Hepatic stellate cell (primary cell): ENCODE data around the gene NES.

Experiments
- DNase-seq: peaks from one replicate; pipeline ENCODE4 v3.0.0; 2011; ENCODE audit warnings: low spot score

The NES gene

DNA sequence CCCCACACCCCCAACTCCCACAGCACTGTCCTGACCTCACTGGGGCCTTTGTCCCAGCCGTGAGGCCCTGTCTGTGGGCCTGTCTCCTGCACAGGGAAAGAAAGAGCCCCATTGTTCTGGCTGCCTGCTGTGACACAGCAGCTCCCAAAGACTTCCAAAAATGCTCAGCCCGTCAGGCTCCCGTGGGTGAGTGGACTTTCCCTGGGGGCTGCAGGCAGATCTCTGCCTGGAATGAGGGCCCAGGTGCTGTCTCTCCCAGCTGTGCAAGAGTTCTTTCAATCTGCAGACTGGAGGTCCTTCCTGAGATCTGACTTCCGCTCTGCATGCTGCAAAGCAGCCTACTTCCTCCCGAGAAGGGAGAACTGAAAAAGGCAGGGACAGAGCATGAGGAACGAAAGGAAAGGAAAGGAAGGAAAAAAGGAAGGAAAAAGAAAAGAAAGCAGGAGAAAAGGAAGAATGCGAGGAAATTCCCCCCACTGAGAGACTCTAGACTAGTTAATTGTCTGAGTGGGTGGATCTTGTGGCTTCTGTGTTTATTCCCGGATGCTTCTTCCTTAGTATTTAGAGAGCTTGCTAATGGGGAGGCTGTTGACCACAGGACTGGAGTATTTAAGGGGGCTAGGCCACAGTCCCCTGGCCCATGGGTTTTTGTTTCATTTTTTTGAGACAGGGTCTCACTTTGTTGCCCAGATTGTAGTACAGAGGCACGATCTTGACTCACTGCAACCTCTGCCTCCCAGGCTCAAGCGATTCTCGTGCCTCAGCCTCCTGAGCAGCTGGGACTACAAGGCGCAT lies 15.0 kb downstream of the NES start:
- no peak for DNase-seq

DNA sequence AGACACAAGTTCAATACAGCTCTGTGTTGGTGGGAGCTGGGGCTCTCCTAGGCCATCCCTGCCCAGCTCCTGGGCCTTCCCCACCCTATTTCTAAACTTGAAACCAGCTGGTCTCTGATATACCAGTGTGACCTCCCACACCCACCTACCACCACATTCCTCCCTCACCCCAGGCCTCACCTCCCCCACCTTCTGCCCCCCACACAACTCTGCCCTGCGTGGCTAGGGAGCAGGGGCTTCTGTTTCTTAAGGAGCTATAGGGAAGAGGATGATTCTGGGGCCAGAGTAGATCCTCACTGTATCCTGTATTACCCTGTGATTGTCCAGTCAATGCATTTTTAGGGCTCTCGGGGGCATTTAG lies 16.5 kb downstream of the NES start:
- DNase-seq = no peak

DNA sequence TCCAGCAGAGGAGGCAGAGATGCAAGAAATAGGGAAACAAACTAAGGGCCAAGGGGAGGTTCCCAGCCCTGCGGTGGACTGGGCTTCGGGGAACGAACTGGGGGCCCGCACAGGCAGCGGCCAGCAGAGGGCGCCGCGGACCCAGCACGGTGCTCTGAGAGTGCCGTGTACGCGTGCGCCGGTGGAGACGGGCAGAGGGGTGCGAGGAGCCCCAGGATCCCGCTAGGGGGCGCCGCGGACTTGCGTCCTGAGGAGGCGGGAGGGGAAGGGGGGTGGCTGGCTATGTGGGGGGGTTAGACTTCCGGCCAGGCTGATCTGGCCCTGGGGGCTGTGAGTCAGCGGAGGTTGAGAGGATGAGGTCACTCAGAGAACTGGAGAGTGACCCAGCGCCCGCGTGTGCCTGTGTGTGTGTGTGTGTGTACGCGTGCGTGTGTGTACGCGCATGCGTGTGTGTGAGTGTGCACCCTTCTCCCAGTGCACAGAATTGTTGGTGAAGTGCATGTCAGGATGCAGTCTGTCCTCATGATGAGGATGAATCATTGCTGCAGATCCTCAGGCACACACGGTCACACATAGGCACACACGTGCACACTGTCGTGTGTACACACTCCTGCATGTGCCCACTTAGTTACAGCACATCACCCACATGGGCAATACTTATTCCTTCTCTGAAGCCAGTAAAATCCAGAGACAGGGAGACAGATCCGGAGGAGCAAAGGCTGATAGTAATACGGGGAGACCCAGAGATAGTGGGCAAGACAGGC lies 17.0 kb downstream of the NES start:
- DNase-seq = peak; percentile 100

DNA sequence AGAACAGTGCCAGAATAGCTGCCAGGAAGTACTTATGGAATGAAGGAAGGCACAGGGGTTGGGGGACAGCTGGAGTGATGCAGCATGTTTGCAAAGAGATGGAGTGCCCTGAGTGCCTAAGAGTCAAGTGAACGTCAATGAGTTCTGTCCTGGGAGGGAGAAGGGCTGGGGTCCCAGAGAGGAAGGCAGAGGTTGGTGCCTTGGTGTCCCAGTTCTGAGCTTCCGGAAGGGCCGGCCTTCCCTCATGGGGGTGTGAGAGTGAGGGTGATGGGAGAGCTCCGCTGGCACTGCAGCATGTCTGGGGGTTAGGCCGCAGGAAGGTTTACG lies 17.6 kb downstream of the NES start:
- no peak for DNase-seq

DNA sequence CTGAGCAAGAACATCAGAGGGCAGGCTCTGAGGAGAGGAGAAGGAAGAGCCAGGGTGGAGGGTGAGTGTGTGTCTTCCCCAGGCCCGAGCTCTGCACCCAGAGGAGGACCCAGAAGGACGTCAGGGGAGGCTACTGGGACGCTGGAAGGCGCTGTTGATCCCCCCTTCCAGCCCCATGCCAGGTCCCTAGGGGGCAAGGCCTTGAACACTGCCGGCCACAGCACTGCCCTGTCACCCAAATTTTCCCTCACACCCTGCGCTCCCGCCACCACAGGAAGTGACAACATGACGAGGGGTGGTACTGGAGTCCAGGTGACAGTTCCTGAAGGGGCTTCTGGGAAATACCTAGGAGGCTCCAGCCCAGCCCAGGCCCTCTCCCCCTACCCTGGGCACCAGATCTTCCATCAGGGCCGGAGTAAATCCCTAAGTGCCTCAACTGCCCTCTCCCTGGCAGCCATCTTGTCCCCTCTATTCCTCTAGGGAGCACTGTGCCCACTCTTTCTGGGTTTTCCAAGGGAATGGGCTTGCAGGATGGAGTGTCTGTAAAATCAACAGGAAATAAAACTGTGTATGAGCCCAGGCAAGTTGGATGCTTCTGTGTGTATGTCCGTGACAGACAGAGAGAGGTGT lies 18.1 kb downstream of the NES start:
- DNase-seq = no peak

DNA sequence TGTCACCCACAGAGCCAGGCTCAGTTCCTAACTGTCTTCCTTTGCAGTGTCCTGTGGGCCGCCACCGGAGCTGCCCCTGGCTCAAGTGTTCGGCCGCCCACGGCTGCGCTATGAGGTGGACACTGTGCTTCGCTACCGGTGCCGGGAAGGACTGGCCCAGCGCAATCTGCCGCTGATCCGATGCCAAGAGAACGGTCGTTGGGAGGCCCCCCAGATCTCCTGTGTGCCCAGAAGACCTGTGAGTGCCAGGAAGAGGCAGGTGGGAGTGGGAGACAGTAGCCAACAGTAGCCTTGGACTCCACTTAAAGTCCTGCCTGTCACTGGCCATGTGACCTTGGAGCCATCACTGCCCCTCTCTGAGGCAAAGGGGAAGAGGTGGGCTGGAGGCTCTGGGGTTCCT lies 18.7 kb downstream of the NES start:
- no peak for DNase-seq

DNA sequence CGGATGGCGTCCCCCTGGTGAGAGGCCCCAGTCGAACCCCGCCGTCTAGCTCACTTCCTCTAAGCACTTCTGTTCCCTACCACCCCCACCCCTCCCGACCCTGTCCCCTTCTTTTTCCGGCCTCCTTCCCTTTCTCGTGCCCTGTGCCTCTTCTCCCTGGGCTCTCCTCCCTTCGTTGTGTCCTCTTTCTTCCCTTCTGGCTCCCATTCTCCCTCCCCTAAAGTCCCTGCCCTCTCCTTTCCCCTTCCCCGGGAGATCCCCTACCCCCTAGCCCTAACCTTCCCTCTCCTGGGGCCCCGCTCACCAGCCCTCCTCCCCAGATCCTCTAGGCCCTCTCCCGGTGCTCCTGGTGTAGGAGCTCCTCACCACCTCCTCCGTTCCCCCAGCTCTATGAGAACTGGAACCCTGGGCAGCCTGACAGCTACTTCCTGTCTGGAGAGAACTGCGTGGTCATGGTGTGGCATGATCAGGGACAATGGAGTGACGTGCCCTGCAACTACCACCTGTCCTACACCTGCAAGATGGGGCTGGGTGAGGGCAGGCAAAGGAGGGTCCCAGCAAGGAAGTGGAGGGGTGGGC lies 19.4 kb downstream of the NES start:
- no peak for DNase-seq

DNA sequence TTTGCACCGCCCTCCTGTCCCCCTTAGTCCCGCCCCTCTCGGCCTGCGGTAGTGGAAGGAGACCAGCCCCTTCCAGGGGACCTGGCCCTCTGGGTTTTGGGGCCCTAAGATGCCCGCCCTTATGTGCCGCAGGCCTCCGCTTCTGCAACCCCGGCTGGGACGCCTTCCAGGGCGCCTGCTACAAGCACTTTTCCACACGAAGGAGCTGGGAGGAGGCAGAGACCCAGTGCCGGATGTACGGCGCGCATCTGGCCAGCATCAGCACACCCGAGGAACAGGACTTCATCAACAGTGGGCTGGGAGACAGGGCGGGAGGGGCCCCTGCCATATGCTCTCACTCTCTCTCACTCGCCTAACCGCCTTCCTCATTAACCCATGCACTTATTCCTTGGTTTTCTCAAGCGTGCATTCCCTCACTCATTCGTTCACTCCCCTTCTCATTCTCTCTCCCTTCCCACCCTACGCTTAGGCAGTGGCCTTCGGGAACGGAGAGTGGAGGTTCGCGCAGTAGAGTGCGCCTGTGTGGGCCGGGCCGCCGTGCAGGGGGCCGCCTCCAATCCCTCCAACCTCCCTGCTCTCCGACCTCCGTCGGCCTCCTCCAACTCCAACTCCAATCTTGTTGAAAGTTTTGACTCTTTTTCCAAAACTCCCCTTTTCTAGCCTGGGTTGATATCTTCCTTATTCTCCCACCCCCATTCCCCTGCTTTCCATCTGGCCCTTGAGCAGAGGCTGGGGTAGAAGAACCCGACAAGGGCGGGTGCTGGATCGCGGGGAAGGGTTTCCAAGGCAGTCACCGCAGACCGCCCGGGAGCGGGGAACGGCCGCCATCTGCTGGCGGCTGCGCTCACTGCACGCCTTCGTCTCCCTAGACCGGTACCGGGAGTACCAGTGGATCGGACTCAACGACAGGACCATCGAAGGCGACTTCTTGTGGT lies 20.1 kb downstream of the NES start:
- peak; percentile 91 for DNase-seq

DNA sequence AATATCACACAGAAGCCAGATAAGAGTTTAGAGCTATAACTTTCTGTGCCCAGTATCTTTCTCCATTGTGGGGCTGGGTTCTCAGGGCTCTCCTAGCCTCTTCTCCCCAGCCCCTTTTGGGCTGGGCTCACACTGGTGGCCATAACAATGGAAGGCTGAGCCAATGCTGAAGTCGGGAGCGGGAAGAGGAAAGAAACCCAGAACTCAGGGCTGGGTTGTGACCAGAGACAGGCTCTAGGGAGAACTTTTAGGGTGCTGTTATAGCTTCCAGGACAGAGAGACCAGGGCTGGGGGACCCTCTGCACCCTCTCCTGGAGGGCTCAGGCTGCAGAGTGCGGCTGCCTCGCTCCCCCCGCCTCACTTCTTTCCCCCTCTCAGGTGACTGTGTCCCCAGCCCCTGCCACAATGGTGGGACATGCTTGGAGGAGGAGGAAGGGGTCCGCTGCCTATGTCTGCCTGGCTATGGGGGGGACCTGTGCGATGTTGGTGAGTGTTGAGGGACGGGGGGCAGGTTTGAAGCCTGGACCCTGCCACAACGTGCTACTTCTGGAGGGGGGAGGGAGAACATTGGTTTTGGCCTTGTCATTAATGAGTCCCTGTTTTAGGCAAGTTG lies 21.2 kb downstream of the NES start:
- no peak for DNase-seq

DNA sequence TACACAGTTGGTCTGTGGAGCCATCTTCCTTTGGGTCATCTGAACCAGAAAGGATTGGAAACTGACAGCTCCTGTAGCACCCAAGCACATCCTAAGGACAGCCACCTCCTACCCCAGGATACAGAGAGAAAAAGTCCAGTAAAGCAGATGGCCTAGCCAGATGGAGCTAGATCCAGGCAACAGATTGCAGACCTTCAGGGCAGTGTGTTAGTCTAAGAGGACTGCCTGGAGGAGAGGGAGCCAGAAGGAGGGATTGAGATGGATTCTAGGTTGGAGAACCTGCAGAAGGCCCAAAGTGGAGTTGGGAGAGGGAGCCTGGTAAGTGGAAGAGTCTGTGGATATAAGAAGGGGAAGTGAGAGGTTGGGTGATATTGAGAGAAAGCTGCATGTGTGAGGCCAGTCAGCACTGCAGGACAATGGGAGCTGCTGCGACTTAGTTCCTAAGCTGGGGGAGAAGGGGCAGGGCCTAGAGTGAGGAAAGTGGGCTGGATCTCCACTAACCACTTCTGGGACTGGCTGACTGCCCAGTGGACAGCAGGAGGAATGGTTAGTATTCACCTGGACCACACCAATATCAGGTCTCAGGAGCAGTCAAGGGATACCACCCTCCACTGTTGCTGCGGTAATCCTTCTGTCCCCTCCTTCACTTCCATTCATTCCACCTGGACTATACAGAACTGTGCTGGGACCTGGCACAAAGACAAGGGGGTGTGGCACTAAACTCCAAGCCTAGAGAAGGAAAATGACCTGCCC lies 21.9 kb downstream of the NES start:
- DNase-seq = no peak

DNA sequence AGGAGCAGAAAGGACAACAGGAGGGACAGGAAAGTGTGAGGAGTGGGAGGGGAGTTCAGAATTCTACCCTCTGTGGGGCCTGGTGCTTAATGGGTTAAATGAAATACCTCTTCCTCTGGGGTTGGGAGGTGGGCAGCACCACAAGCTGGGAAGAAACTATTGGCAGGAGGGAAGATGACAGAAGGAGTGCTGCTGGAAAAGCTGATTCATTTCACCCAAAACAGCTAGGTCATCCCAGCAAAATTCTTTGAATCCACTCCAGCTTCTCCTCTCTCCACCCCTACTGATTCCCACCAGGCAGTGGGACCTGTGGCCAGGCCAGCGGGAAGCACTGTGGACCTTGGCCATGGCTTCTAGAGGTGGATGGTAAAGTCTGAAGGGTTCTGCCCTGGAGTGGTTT lies 22.5 kb downstream of the NES start:
- DNase-seq = no peak

DNA sequence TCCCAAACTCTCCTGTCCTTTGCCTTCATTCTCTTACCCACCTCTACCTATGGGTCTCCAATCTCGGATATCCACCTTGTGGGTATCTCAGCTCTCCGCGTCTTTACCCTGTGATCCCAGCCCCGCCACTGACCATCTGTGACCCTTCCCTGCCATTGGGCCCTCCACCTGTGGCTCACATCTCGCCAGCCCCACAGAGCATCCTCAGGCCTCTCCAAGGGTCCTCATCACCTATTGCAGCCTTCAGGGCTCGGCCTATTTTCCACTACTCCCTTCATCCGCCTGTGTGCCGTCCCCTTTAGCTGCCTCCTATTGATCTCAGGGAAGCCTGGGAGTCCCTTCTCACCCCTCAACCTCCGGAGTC lies 24.2 kb downstream of the NES start:
- DNase-seq = no peak

DNA sequence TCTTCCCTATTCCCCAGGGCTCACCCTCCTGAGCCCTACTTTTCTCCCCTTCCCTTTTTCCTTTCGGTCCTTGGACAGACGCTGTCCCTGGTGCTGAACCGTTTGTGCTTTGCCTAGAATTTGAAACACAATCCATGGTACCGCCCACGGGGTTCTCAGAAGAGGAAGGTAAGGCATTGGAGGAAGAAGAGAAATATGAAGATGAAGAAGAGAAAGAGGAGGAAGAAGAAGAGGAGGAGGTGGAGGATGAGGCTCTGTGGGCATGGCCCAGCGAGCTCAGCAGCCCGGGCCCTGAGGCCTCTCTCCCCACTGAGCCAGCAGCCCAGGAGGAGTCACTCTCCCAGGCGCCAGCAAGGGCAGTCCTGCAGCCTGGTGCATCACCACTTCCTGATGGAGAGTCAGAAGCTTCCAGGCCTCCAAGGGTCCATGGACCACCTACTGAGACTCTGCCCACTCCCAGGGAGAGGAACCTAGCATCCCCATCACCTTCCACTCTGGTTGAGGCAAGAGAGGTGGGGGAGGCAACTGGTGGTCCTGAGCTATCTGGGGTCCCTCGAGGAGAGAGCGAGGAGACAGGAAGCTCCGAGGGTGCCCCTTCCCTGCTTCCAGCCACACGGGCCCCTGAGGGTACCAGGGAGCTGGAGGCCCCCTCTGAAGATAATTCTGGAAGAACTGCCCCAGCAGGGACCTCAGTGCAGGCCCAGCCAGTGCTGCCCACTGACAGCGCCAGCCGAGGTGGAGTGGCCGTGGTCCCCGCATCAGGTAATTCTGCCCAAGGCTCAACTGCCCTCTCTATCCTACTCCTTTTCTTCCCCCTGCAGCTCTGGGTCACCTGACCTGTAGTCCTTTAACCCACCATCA lies 24.8 kb downstream of the NES start:
- no peak for DNase-seq

DNA sequence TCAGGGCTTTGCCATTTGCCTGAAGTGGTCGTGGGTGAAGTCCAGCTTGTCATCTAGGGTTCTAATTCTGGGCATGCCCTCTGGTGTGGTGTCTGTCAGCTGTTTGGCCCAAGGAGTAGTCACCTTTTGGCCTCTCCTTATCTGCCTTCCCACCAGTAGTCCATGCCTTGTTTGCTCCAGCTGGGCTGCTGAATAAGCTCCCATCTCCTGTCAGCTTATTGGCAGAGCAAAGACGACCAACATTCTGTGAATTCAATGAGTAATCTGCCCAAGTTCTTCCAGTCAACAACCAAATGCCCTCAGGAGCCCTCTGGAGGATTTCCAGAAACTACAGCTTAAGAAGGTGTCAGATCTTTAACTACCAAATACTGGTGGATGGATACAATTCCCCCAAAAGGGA lies 28.3 kb downstream of the NES start:
- no peak for DNase-seq

DNA sequence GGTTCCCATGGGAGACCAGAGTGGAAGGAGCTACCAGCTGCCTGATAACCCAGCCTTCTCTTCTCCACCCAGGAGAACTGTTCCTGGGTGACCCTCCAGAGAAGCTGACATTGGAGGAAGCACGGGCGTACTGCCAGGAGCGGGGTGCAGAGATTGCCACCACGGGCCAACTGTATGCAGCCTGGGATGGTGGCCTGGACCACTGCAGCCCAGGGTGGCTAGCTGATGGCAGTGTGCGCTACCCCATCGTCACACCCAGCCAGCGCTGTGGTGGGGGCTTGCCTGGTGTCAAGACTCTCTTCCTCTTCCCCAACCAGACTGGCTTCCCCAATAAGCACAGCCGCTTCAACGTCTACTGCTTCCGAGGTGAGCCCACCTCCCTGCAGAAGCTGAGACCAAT lies 28.7 kb downstream of the NES start:
- no peak for DNase-seq

DNA sequence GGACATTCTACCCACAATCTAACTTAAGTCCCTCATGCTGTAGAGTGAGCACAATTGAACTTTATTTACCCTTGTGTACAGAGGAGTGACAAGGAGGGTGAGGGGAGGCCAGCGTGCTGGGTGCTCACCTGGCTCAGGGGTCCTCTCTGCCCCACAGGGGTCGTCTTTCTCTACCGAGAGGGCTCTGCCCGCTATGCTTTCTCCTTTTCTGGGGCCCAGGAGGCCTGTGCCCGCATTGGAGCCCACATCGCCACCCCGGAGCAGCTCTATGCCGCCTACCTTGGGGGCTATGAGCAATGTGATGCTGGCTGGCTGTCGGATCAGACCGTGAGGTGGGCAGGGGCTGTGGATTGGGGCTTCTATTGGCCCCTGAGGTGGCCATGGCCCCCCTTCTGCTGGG lies 29.9 kb downstream of the NES start:
- no peak for DNase-seq

DNA sequence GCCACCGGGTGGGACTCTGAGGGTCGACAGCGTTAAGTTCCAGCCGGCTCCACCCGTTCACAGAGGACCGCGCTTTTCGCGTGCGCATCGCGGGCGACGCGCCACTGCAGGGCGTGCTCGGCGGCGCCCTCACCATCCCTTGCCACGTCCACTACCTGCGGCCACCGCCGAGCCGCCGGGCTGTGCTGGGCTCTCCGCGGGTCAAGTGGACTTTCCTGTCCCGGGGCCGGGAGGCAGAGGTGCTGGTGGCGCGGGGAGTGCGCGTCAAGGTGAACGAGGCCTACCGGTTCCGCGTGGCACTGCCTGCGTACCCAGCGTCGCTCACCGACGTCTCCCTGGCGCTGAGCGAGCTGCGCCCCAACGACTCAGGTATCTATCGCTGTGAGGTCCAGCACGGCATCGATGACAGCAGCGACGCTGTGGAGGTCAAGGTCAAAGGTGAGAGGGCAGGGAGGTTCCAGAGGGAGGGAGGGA lies 30.4 kb downstream of the NES start:
- no peak for DNase-seq

DNA sequence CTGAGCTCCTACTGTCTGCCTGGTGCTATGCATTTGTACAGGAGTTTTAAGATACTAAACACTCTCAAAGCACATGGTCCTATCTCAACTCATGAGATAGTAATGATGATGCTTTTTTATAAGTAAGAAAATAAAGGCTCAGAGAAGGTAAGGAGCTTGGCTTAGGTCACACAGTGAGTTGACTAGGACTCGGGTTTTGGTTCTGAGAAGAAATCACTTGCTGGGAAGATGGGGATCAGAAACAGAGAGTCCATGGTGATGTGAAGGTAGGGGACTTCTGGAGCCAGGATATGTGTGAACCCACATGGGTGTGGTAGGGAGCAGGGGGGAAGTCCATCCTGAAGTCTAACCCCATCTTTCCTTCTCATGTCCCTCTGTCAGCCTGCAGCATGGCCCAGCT lies 31.5 kb downstream of the NES start:
- no peak for DNase-seq

DNA sequence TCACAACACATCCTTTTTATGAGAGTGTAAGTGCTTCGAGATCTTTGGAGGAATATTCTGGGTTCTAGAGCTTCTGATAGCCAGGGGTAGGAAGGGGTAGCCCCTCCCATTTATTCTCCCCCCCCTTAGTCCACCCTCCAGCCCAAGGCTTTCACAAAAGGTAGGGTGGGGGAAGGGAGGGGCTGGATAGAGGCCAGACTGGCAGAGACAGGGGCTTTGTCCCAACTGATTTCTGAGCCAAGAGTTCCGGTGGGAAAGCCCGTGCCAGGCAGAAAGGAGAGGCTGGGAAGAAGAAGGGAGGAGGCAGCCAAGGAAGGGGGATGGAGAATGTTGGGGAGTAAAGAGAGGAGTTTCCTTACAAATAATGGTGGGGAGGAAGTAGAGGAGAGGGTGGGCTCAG lies 32.2 kb downstream of the NES start:
- no peak for DNase-seq

DNA sequence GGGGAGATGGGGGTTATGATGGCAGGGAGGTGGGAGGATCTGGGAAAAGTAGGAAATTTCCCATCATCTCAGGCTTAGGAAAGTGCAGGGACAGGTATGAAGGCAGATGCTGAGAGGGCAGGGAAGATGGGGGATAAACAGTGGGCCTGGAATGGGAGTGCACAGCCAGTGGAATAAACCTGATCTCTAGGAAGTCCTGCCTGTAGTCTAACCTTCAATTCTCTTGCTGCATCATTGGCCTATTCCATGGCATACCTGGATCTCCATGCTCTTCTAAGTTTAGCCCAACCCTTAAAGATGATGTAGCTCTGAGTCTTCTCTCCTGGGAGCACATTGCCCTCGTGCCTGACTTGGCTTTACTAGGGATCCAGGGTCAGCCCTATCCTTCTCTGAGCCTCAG lies 32.6 kb downstream of the NES start:
- DNase-seq = no peak
